Panc1 (cell line): ENCODE data around the gene MOXD1. TPM values are rescaled to one million over a fixed set of nuclear protein-coding genes. Genes with fewer than 3 reads are reported as not detected.
A peak's percentile ranks its signal among the peaks of the same experiment; 100 is the strongest.

Experiments used
- ATAC-seq: fragments of 200-7000 bp; cut with Tn5 transposase; 2 replicates; pipeline ENCODE4 v1.9.1; 2020; ENCODE audit warnings: mild to moderate bottlenecking, moderate library complexity
- BruUV-seq: library from RNA; stranded (reverse); fragments of 400-500 nt; replicated peaks from 2 replicates; lab custom pipeline; 2021; lab: Mats Ljungman, UMichigan
- CTCF ChIA-PET: fragments of 300-600 bp; sonication (Branson Sonifier 250); formaldehyde crosslinking; loops from one replicate; lab custom pipeline; 2022; ENCODE audit warnings: antibody characterized with exemption; lab: Charles Lee
- POLR2A ChIA-PET: fragments of 300-600 bp; sonication (Branson Sonifier 250); formaldehyde crosslinking; loops from one replicate; lab custom pipeline; 2022; ENCODE audit warnings: antibody characterized with exemption; lab: Charles Lee
- DNase-seq: peaks from one replicate; pipeline ENCODE4 v3.0.0-alpha.2; 2010; ENCODE audit warnings: low read depth, low spot score
- H3K27ac ChIP-seq: 2 replicates; pipeline ENCODE4 v1.5.1; 2011; ENCODE audit warnings: mild to moderate bottlenecking, low read length, inconsistent platforms
- H3K27me3 ChIP-seq: fragments of 200-500 bp; sonication (Bioruptor generic); 2 replicates; pipeline ENCODE4 v1.6.0; 2014; ENCODE audit warnings: low read length, inconsistent platforms; ENCODE audit not compliant: control insufficient read depth, insufficient read depth
- H3K36me3 ChIP-seq: fragments of 200-500 bp; sonication (Bioruptor generic); 2 replicates; pipeline ENCODE4 v1.5.1; 2014; ENCODE audit warnings: inconsistent platforms, mild to moderate bottlenecking, low read length, moderate library complexity; ENCODE audit not compliant: control insufficient read depth, insufficient read depth
- H3K4me1 ChIP-seq: 2 replicates; pipeline ENCODE4 v1.5.1; 2011; ENCODE audit warnings: inconsistent platforms, mild to moderate bottlenecking, low read length, moderate library complexity; ENCODE audit not compliant: control insufficient read depth, insufficient read depth
- H3K4me3 ChIP-seq, 2 experiments: 2 replicates each; pipeline ENCODE4 v1.5.1; 2011 to 2012; ENCODE audit warnings: low read depth in 2 of 2, low read length in 2 of 2, mild to moderate bottlenecking in 2 of 2, inconsistent platforms in 1 of 2, moderate library complexity in 1 of 2
- H3K9me3 ChIP-seq: fragments of 200-500 bp; sonication (Bioruptor generic); 2 replicates; pipeline ENCODE4 v1.5.1; 2014; ENCODE audit warnings: low read depth, mild to moderate bottlenecking, inconsistent platforms, low read length, moderate library complexity; ENCODE audit not compliant: control insufficient read depth, insufficient read depth
- POLR2AphosphoS5 ChIP-seq: IDR thresholded peaks from 2 replicates; pipeline ENCODE4 v1.6.1; 2012; ENCODE audit warnings: mild to moderate bottlenecking, low read depth, low read length, moderate library complexity
- REST ChIP-seq, 2 experiments: IDR thresholded peaks; 2 replicates each; pipeline ENCODE4 v1.6.1; 2011 to 2012; ENCODE audit warnings: low read depth in 2 of 2, control low read depth in 1 of 2, low read length in 1 of 2, mild to moderate bottlenecking in 1 of 2, moderate library complexity in 1 of 2; ENCODE audit not compliant: insufficient read depth in 1 of 2
- SIN3A ChIP-seq: IDR thresholded peaks from 2 replicates; pipeline ENCODE4 v1.6.1; 2012; ENCODE audit warnings: low read depth, mild to moderate bottlenecking, low read length, moderate library complexity, borderline replicate concordance; ENCODE audit not compliant: insufficient read depth
- TCF7L2 ChIP-seq: IDR thresholded peaks from 2 replicates; pipeline ENCODE4 v1.6.1; 2011; ENCODE audit warnings: mild to moderate bottlenecking, low read depth, low read length, inconsistent platforms
- in situ Hi-C: cut with HindIII; loops from 2 replicates; pipeline ENCODE4 v1.10.0; 2016; ENCODE audit warnings: low sequenced_read_pairs, low pct_unique_long_range_greater_than_20kb
- intact Hi-C: fragments of 100-400 bp; cut with micrococcal nuclease; formaldehyde crosslinking; loops from one replicate; pipeline ENCODE4 v1.10.0; 2022; ENCODE audit not compliant: unreplicated experiment
- total RNA-seq: library from RNA; stranded (reverse); gene quantifications from one replicate; pipeline ENCODE4 v1.2.1, GENCODE V29; 2021; ENCODE audit not compliant: unreplicated experiment
- TF ChIP-seq, protein P1 (sequence below): fragments of 450-650 bp; IDR thresholded peaks from 2 replicates; pipeline ENCODE4 v1.5.1; 2017; ENCODE audit warnings: mild to moderate bottlenecking

Gene MOXD1
- total RNA-seq, 1 experiment from 2014 or later: 0.21 TPM

GRCh38 chr6:132298344-132298949 lies 102.8 kb downstream of the MOXD1 start:
- ChIA-PET POLR2A (no interaction called here), CTCF (interaction anchor here (0.6 to 1.8 kb wide), 5 partner anchors 19 to 500 kb away, joined by 3 to 20 read pairs (median 3); no protein-coding TSS in a partner anchor)
- Histone ChIP-seq H3K9me3 (no peaks in the 10 kb centered on the region), H3K27ac (no peak overlapping the region), H3K4me3 (no peak overlapping the region), H3K27me3 (no peaks in the 10 kb centered on the region), H3K36me3 (no peaks in the 10 kb centered on the region), H3K4me1 (no peaks in the 10 kb centered on the region)
- in situ Hi-C loops: no loop called here
- intact Hi-C loops: loop anchor here (2.0 kb wide), 2 partner anchors 20 to 374 kb away; no protein-coding TSS in a partner anchor
- BruUV-seq: no TSS peak
- ATAC-seq (no peak), DNase-seq (peak; percentile 18)
- TF ChIP-seq, protein P1, sequence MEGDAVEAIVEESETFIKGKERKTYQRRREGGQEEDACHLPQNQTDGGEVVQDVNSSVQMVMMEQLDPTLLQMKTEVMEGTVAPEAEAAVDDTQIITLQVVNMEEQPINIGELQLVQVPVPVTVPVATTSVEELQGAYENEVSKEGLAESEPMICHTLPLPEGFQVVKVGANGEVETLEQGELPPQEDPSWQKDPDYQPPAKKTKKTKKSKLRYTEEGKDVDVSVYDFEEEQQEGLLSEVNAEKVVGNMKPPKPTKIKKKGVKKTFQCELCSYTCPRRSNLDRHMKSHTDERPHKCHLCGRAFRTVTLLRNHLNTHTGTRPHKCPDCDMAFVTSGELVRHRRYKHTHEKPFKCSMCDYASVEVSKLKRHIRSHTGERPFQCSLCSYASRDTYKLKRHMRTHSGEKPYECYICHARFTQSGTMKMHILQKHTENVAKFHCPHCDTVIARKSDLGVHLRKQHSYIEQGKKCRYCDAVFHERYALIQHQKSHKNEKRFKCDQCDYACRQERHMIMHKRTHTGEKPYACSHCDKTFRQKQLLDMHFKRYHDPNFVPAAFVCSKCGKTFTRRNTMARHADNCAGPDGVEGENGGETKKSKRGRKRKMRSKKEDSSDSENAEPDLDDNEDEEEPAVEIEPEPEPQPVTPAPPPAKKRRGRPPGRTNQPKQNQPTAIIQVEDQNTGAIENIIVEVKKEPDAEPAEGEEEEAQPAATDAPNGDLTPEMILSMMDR: peak; percentile 68
- TF ChIP-seq TCF7L2: no peak

DNA sequence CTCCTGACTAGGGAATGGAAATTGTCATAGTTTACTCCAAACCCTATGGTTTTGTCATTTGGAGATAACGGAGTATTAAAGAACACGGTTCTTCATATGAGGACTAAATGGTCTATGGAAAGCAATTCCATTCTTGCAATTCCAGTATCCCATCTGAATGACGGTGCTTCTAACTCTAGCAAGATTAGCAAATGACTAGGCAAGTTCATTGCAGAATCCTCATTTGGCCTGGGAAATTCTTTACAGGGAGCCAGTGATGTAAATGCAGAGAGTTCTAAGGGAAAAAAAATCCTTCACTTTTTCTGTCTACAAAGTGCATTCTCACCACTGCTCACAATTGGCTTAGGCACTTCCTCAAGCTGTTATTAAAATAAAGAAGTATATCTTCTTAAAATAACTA lies 111.5 kb downstream of the MOXD1 start:
- CTCF ChIA-PET: no interaction called here
- intact Hi-C loops (no loop called here), in situ Hi-C loops (no loop called here)
- POLR2A ChIA-PET: no interaction called here
- no peak for DNase-seq
- no TSS peak for BruUV-seq
- peaks cover 4% of the 10 kb centered on the region; the same call in 1 of the 2 replicates for H3K27me3 ChIP-seq
- no peak overlapping the region for H3K27ac ChIP-seq
- no peaks in the 10 kb centered on the region for H3K9me3 ChIP-seq
- TF ChIP-seq SIN3A: no peak
- no peaks in the 10 kb centered on the region for H3K4me1 ChIP-seq
- no peaks in the 10 kb centered on the region for H3K36me3 ChIP-seq
- no peak overlapping the region for H3K4me3 ChIP-seq
- no peak for ATAC-seq

DNA sequence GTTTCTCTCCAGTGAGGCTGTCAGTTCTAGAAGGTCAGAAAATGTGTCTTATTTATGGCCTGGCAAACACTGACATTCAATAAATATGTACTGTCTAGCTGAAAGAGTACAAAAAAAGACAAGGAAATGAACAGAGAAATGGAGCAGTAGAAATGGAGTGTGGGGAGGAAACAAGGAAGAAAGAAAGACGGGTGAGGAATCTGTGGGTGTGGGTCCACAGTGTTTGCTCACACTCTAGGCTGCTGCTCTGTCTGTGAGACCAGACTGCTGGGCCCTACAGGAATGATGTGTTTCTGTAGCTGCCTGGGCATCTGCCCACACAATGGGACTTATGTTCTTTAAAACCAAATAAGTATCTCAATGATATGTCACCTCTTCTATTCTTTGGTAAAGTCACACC lies 114.2 kb downstream of the MOXD1 start:
- no peak for DNase-seq

More for the DNA sequence above, 114.2 kb downstream of the MOXD1 start:
- CTCF ChIA-PET: no interaction called here
- no TSS peak for BruUV-seq
- H3K4me1 ChIP-seq: no peaks in the 10 kb centered on the region
- no peak overlapping the region for H3K27ac ChIP-seq
- no peaks in the 10 kb centered on the region for H3K9me3 ChIP-seq
- TF ChIP-seq POLR2AphosphoS5: no peak
- no peak for TF ChIP-seq REST (IDR thresholded peaks at IDR 0.05; ENCODE audit: insufficient read depth in 1 of 2, low read depth in 2 of 2, low read length in 1 of 2)
- no peak for TF ChIP-seq TCF7L2
- TF ChIP-seq, protein P1: no peak
- no peak for TF ChIP-seq SIN3A
- in situ Hi-C loops: no loop called here
- H3K27me3 ChIP-seq: peaks cover 4% of the 10 kb centered on the region; the same call in 1 of the 2 replicates
- no peak for ATAC-seq
- no peaks in the 10 kb centered on the region for H3K36me3 ChIP-seq
- intact Hi-C loops: no loop called here
- POLR2A ChIA-PET: no interaction called here
- no peak overlapping the region for H3K4me3 ChIP-seq
